GM10847 (cell line): ENCODE results near the gene CST8.

Source experiments
- POLR2A ChIP-seq: IDR thresholded peaks from 2 replicates; pipeline ENCODE4 v1.6.1; 2011; ENCODE audit not compliant: insufficient read length; ENCODE audit errors: extremely low read depth

The CST8 gene

GRCh38 chr20:23508449-23509229, 17.7 kb downstream of the CST8 start:
- no peak for TF ChIP-seq POLR2A

DNA sequence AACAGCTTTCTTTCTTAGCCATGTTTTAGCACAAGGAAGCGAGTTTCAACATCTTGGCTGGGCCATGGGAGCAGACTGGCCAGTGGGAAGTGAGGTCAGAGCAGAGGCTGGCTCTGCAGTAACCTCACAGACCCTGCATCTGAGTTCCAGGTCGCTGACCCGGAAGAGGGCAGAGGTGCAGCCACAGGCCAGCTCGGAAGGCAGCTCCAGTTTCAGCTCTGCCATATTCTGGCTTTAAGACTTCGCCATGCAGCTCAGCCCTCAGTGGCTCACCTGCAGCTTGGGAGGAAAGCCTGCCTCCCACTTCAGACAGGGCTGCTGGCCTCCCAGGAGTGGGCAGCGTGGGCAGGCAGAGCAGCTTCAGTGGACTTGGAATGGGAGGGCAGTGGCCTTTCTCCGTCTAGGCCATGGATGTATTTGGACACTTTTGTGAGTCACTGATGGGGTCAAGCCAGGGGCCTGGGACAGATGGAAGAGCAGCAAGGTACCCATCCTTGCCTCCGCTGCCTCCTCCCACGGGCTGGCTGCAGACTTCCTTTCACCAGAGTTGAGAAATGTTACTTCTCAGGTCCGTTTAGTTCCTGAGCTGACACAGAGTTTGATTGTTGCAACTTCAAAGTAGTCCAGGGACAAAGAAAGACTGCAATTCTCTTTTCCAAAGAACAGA, 18.5 kb downstream of the CST8 start:
- TF ChIP-seq POLR2A, result no peak

GRCh38 chr20:23510000-23510590, 19.2 kb downstream of the CST8 start:
- no peak for TF ChIP-seq POLR2A

DNA sequence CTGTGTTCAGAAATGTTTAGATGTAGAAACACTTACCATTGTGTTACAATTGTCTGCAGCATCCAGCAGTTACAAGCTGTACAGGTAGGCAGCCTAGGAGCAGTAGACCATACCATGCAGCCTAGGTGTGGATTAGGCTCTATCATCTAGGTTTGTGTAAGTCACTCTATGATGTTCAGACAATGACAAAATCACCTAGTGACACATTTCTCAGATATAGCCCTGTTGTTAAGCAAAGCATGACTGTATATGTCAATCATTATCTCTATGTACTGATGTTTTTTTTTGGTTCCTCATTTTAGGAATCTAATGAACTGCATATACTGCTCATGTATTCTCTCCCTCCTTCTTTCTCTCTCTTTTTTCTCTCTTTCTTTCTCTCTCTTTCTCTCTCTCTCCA, 22.2 kb downstream of the CST8 start:
- TF ChIP-seq POLR2A, result no peak

DNA sequence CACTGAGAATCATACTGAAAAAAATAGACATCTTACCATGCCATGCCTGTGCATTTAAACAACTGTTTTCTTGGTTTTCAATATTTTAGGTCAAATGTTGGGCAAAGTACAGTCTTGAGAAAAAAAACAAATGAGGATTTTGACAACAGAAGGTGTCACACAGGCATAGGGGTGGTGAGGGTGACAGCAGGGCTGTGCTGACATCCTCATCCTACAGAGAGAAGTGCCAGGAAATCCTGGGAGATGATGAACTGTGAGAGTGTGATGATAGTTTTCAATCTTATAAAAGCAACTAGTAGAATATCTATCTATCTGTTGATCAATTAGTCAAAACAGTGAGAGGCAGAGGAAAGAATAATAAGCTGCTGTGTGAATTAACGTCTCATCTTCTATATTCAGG, 23.9 kb downstream of the CST8 start:
- TF ChIP-seq POLR2A, result no peak

DNA sequence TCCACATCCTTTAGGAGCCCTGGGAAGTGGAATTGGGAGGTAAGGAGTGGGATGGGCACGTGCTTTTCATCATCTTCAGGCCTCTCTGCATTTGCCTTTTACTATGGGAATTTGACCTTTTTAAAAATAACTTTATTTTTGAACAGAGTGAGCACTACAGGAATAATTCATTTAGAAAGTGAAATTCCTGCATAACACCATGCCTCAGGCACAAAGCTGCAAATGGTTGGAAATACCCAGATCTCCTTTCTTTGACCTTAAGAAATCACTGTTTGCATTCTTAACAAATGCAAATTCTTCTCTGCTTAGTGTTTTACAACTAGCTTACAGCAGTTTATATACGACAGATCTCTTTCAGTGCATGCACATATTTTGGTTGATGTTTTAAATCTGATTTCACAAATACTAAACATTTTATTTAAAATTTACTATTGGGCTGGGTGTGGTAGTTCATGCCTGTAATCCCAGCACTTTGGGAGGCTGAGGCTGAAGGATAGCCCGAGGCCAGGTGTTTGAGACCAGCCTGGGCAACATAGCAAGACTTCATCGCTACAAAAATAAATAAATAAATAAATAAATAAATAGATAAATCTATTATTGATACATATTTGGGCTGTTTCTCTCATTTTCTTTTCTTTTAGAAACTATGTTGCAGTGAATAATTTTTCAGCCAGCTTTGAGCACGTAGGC, 24.5 kb downstream of the CST8 start:
- TF ChIP-seq POLR2A, result no peak

GRCh38 chr20:23517719-23518118, 26.8 kb downstream of the CST8 start:
- no peak for TF ChIP-seq POLR2A

- no peak for TF ChIP-seq POLR2A
These were observed 28.6 kb downstream of the CST8 start for GRCh38 chr20:23519556-23519955.

DNA sequence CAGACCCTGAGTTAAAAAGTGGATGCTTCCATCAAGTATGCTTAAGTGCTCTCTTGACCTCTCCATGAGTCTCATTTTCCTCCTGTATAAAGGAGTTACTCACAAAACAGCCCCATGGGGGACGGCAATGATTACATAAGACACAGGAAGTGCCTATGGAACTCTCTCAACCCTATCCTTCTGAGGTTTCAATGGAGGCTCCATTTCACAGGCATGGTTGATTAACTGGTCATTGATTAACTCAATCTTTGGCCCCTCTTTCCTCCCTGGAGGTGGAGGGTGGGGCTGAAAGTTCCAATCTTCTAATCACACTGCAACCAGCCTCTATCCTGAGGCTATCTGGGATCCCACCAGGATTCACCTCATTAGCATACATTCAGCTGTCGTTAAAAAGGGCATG, 29.3 kb downstream of the CST8 start:
- no peak for TF ChIP-seq POLR2A

DNA sequence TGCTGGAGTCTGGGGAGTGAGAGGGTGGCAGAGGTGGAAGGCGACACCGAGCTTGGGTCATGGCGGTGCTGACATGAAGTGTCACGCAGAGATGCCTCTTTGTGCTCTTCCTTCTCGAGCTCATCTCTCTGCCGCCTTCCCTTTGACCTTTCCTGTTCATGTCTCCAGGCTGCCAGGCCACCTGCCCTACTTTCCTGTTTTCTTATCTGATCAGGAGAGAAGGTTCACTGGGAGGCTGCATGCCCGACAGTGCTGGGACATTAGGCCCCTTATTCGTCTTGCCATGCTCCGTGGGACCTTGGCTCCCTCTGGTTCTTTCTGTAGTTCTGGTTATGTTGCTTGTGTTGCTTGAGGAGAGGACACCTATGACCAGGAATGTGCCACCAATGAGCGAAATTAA, 33.2 kb downstream of the CST8 start:
- TF ChIP-seq POLR2A, result no peak

- TF ChIP-seq POLR2A, result no peak
These were observed 35.9 kb downstream of the CST8 start for GRCh38 chr20:23526850-23527249.

DNA sequence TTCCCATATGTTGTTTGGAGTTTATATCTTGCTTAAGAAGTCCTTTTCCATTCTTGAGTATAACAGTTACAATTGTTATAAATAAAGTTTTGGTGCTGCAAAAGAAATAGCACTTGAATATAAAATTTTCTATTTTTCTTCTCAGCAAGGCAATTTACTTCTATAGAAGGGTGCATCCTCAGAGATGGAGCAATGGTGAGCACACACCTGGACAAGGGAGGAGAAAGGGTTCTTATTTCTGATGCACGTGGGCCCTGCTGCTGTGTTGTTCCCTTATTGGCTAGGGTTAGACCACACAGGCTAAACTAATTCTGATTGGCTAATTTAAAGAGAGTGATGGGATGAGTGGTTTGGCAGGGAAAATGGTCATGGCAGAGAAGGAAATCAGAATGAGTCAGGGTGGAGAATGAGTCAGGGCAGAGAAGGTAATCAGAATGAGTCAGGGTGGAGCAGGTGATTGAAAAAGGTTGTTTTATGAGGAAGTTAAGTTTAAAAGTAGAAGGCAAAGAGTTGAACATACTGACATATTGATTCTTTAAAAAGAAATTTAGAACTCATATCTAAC, 38.0 kb downstream of the CST8 start:
- no peak for TF ChIP-seq POLR2A

- no peak for TF ChIP-seq POLR2A
These were observed 40.1 kb downstream of the CST8 start for GRCh38 chr20:23530937-23531567.

DNA sequence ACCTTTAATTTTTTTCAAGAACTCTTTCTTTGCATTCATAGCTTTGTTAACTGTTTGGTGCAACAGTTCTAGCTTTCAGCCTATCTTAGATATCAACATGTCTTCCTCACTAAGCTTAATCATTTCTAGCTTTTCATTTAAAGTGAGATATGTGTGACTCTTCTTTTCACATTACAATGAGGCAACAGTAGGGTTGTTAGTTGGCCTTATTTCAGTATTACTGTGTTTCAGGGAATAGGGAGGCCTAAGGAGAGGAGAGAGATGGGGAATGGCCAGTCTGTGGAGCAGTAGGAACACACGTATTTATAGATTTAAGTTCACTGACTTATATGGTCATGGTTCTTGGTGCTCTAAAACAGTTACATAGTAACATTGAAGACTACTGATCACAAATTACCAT, 41.6 kb downstream of the CST8 start:
- no peak for TF ChIP-seq POLR2A

GRCh38 chr20:23533161-23533560, 42.2 kb downstream of the CST8 start:
- no peak for TF ChIP-seq POLR2A
